ENCODE data around the gene TMEM240.
A peak's percentile ranks its signal among the peaks of the same experiment; 100 is the strongest.
"Not testable (repeated sequence)": the region's sequence is repeated elsewhere in the genome, so short reads cannot be mapped to it uniquely, and the experiment has no call there.

Gene TMEM240

GRCh38 chr1:1521331-1521730, 19.1 kb downstream of the TMEM240 start:
- TF ChIP-seq, protein P1, sequence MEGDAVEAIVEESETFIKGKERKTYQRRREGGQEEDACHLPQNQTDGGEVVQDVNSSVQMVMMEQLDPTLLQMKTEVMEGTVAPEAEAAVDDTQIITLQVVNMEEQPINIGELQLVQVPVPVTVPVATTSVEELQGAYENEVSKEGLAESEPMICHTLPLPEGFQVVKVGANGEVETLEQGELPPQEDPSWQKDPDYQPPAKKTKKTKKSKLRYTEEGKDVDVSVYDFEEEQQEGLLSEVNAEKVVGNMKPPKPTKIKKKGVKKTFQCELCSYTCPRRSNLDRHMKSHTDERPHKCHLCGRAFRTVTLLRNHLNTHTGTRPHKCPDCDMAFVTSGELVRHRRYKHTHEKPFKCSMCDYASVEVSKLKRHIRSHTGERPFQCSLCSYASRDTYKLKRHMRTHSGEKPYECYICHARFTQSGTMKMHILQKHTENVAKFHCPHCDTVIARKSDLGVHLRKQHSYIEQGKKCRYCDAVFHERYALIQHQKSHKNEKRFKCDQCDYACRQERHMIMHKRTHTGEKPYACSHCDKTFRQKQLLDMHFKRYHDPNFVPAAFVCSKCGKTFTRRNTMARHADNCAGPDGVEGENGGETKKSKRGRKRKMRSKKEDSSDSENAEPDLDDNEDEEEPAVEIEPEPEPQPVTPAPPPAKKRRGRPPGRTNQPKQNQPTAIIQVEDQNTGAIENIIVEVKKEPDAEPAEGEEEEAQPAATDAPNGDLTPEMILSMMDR (conservative IDR thresholded peaks at IDR 0.05), result no peak
- no peak overlapping the region for H3K27ac ChIP-seq

DNA sequence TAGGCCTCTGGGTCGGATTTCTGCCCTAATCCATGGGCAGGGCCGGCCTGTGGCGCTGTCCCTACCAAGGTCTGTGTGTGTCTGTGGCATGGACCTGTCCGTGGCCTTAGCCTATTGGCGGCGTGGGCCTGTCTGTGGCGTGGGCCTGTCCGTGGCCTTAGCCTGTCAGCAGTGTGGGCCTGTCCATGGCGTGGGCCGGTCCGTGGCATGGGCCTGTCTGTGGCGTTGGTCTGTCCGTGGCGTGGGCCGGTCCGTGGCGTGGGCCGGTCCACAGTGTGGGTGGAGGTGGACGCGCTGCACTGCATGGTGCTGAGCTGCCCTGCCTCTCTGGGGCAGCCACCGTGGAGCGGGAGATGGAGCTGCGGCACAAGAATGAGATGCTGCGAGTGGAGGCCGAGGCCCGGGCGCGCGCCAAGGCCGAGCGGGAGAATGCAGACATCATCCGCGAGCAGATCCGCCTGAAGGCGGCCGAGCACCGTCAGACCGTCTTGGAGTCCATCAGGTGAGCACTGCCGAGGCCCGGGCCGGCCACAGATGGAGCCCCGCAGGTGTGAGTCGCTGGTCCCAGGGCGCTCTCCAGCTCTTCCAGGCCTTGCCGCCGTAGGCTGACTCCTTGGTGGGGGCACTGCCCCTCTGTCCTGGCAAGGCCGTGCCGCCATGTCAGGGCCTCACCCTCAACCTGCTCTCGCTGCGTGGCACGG, 20.5 kb downstream of the TMEM240 start:
- H3K27ac ChIP-seq, result not testable (repeated sequence)

DNA sequence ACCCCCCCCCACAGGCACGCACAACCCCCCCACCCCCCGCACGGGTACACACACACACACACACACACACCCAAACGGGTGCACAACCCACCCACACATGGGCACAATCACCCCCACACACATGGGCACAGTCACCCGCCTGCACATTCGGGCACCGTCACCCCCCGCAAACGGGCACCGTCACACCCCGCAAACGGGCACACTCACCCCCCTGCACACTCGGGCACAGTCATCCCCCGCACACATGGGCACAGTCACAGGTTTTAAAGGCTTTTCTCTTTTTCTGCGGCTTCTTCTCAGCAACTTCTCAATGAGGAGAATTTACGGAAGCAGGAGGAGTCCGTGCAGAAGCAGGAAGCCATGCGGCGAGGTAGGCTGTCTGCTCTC, 21.8 kb downstream of the TMEM240 start:
- not testable (repeated sequence) for H3K27ac ChIP-seq

- H3K27ac ChIP-seq, result no peak overlapping the region
- TF ChIP-seq, protein P1 (conservative IDR thresholded peaks at IDR 0.05), result no peak
These were observed 22.3 kb downstream of the TMEM240 start for GRCh38 chr1:1517973-1518620.

DNA sequence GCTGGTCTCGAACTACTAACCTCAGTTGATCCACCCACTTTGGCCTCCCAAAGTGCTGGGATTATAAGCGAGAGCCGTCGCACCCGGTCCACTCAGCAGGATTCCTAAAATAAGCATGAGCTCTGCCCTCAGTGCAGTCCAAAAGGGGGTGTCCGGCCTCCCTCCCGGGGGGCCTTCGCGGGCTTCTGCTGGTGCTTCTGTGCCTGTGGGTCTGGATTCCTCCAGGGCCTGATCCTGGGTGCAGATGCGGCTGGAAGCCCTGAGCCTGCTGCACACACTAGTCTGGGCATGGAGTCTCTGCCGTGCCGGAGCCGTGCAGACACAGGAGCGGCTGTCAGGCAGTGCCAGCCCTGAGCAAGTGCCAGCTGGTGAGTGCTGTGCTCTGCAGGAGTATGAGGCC, 23.5 kb downstream of the TMEM240 start:
- not testable (repeated sequence) for H3K27ac ChIP-seq

GRCh38 chr1:1514376-1514775, 26.0 kb downstream of the TMEM240 start:
- H3K27ac ChIP-seq, result not testable (repeated sequence)

DNA sequence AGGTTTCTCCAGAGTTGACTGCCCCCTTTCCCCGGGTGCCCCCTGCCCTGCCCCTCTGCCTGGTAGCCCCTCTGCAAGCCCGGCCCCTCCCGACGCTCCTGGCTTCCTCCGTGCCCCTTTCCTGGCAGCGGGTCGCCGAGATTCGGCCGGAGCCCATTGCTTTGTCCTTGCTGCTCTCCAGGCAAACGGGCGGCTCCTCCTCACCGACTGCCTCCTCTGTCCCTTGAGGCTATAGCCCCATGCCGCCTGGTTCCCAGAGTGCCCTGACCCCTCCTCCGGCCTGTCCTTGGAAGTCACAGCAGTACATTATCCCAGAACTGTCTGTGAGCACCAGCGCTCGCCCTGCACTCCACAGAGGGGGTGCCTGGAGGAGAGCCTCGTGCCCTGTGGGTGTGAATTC, 26.7 kb downstream of the TMEM240 start:
- peak overlapping the region; percentile 74 for H3K27ac ChIP-seq

- H3K27ac ChIP-seq, result peak overlapping the region; percentile 95
These were observed 28.0 kb downstream of the TMEM240 start for GRCh38 chr1:1512425-1512824.

DNA sequence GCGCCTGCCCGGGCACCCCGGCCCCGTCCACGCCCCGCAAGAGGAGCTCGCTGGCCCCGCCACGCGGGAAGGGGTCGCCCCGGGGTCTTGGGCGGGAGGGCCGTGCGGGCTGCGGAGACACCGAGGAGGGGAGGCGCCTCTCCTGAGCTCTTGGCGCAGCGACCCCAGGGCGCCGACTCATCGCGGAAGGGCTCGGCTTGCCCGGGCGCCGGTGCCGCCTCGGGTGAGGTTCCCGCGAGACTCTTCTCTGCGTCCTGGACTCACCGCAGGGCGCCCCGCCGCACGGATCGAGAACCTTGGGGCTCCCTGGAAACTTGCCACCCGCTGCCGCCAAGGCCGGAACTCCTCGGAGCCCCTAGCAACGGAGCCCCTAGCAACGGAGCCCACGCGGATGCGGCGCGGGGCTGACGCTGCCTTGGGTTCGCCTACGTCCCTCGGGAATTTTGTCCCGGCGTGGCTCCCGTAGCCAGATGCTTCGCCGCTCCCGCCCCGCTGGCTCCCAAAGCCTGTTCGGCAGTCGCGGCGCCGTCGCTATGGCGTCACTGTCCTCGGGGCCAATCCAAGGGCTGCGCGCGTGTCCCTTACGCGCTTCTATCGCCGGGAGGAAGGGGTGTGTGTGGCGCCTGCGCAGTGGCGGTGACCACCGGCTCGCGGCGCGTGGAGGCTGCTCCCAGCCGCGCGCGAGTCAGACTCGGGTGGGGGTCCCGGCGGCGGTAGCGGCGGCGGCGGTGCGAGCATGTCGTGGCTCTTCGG, 28.7 kb downstream of the TMEM240 start, which contains the start of gene ATAD3A:
Gene ATAD3A (plus strand): TSS at position 630 of the 753 bp plus-strand sequence. CDS start 107 bp downstream, at position 737.
- TF ChIP-seq, protein P1 (conservative IDR thresholded peaks at IDR 0.05), result no peak
- peak within 1 kb of the TSS; percentile 95 for H3K27ac ChIP-seq

DNA sequence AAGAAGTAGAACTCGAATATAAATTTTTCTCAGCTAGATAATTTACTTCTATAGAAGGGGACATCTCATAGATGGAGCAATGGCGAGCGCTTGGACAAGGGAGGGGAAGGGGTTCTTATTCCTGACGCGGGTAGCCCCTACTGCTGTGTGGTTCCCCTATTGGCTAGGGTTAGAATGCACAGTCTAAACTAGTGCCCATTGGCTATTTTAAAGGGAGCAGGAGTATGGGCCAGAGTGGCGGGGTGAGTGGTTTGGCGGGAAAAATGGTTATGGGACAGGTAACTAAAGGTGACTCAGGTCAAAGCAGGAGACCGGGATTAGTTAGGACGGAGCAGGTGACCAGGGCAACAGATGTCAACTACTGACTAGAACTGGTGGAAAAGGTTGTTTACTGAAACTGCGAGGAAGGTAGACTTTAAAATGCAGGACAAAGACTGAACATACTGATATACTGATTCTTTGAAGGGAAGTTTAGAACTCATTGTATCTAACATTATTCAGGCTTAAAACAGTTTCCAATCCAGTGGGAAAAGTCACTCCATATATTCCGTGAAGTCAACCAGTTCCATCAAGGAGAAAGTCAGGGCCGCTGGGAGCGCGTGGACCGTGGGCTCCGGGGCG, 29.4 kb downstream of the TMEM240 start:
- peak overlapping the region; percentile 95 for H3K27ac ChIP-seq

DNA sequence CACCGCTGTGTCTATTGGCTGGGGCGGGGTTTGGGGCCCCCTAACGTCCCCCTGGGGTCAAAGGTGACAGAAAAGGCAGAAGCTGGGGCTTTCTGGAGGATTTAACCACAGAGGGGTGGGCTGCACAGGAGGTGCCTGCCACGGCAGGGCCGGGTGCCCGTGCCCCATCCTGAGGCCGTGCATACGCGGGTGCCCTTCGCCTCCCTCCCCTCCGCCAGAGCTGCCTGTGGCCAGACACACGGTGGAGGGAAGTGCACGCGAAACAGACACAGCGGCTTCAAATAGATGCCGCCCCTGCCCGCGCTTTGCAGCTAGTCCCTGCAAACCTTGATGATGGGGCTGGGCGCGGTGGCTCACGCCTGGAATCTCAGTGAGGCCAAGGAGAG, 31.0 kb downstream of the TMEM240 start:
- H3K27ac ChIP-seq, result not testable (repeated sequence)

More for the DNA sequence above, 29.4 kb downstream of the TMEM240 start:
- TF ChIP-seq, protein P1 (conservative IDR thresholded peaks at IDR 0.05), result no peak

- H3K27ac ChIP-seq, result not testable (repeated sequence)
These were observed 31.5 kb downstream of the TMEM240 start for GRCh38 chr1:1508775-1509464.

Data from VCaP (cell line).